ENCODE data around the gene AFF3. TPM values are rescaled to one million over a fixed set of nuclear protein-coding genes. Genes with fewer than 3 reads are reported as not detected.

AFF3 gene
- total and polyA plus RNA-seq, 2 donors (not counting 3 experiments of a cell fraction or from before 2014, with no cell fraction given) = 0.06 to 0.07 TPM

GRCh38 chr2:99663641-99664040 lies 478.7 kb downstream of the AFF3 start:
- no peaks in the 10 kb centered on the region for H3K4me1 ChIP-seq (ENCODE audit: control insufficient read depth, extremely low read depth, insufficient read depth, low read length)
- dilution Hi-C loops (cut with MboI; ENCODE audit: extremely low pct_ligation_motif_present, low sequenced_read_pairs) = no loop called here
- no peaks in the 10 kb centered on the region for H3K36me3 ChIP-seq (ENCODE audit: control insufficient read depth in 2 of 2, extremely low read depth in 1 of 2, insufficient read depth in 2 of 2, low read length in 2 of 2)
- intact Hi-C loops (cut with micrococcal nuclease) = no loop called here
- H3K9me3 ChIP-seq (replicated peaks; ENCODE audit: control insufficient read depth, insufficient read depth, low read length) = no peaks in the 10 kb centered on the region
- no peaks in the 10 kb centered on the region for H4K20me1 ChIP-seq (replicated peaks; ENCODE audit: control insufficient read depth, extremely low read depth, insufficient read depth, low read length)
- ChIA-PET CTCF (no interaction called here), POLR2A (no interaction called here)
- no TSS peak for BruUV-seq (replicated peaks)
- no peak overlapping the region for H3K4me2 ChIP-seq (ENCODE audit: insufficient read depth, low read length)
- no peaks in the 10 kb centered on the region for H3K79me2 ChIP-seq (ENCODE audit: control insufficient read depth, insufficient read depth, low read length)
- DNase-seq (ENCODE audit: low read depth, low spot score) (no peak), FAIRE-seq (no peak)
- no peak overlapping the region for H3K4me3 ChIP-seq (replicated peaks in 1 of 3; ENCODE audit: insufficient read depth in 1 of 3, low read depth in 1 of 3, low read length in 3 of 3)
- H3K27me3 ChIP-seq (ENCODE audit: control insufficient read depth in 2 of 2, insufficient read depth in 2 of 2, low read length in 2 of 2) = no peaks in the 10 kb centered on the region
- H3K9me1 ChIP-seq (replicated peaks; ENCODE audit: control insufficient read depth, extremely low read depth, insufficient read depth, low read length) = no peaks in the 10 kb centered on the region
- no peak for TF ChIP-seq JUN (IDR thresholded peaks at IDR 0.05; ENCODE audit: borderline replicate concordance, insufficient read depth, insufficient read length, low read depth)
- TF ChIP-seq FOS (IDR thresholded peaks at IDR 0.05; ENCODE audit: borderline replicate concordance, insufficient read depth, low read length) = no peak
- no peak for TF ChIP-seq POLR2A (IDR thresholded peaks at IDR 0.05; ENCODE audit: low read depth, low read length)
- TF ChIP-seq POLR2AphosphoS5 (IDR thresholded peaks at IDR 0.05; ENCODE audit: insufficient read depth, low read depth, low read length) = no peak
- TF ChIP-seq, protein P1, sequence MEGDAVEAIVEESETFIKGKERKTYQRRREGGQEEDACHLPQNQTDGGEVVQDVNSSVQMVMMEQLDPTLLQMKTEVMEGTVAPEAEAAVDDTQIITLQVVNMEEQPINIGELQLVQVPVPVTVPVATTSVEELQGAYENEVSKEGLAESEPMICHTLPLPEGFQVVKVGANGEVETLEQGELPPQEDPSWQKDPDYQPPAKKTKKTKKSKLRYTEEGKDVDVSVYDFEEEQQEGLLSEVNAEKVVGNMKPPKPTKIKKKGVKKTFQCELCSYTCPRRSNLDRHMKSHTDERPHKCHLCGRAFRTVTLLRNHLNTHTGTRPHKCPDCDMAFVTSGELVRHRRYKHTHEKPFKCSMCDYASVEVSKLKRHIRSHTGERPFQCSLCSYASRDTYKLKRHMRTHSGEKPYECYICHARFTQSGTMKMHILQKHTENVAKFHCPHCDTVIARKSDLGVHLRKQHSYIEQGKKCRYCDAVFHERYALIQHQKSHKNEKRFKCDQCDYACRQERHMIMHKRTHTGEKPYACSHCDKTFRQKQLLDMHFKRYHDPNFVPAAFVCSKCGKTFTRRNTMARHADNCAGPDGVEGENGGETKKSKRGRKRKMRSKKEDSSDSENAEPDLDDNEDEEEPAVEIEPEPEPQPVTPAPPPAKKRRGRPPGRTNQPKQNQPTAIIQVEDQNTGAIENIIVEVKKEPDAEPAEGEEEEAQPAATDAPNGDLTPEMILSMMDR (IDR thresholded peaks at IDR 0.05; ENCODE audit: extremely low read depth in 1 of 2, insufficient read depth in 1 of 2, low read depth in 1 of 2, low read length in 2 of 2) = no peak
- TF ChIP-seq GATA2 (IDR thresholded peaks at IDR 0.05; ENCODE audit: insufficient read depth, insufficient read length, low read depth, low read length) = no peak
- no peak overlapping the region for H3K27ac ChIP-seq (ENCODE audit: insufficient read depth, low read depth, low read length)
- H3K9ac ChIP-seq (replicated peaks; ENCODE audit: extremely low read depth, insufficient read depth, low read length) = no peak overlapping the region
- no peak overlapping the region for H2AFZ ChIP-seq (ENCODE audit: low read depth, low read length)

- no peak for DNase-seq (ENCODE audit: low read depth, low spot score)
- H3K9ac ChIP-seq (replicated peaks; ENCODE audit: extremely low read depth, insufficient read depth, low read length) = no peak overlapping the region
- no peaks in the 10 kb centered on the region for H3K4me1 ChIP-seq (ENCODE audit: control insufficient read depth, extremely low read depth, insufficient read depth, low read length)
- H2AFZ ChIP-seq (ENCODE audit: low read depth, low read length) = no peak overlapping the region
- FAIRE-seq = no peak
- H3K4me3 ChIP-seq (replicated peaks in 1 of 3; ENCODE audit: insufficient read depth in 1 of 3, low read depth in 1 of 3, low read length in 3 of 3) = no peak overlapping the region
- dilution Hi-C loops (cut with MboI; ENCODE audit: extremely low pct_ligation_motif_present, low sequenced_read_pairs) (no loop called here), intact Hi-C loops (cut with micrococcal nuclease) (no loop called here)
- BruUV-seq (replicated peaks) = no TSS peak
- no peak for TF ChIP-seq MYC (IDR thresholded peaks at IDR 0.05; ENCODE audit: low read depth, low read length)
- no peak for TF ChIP-seq POLR2A (IDR thresholded peaks at IDR 0.05; ENCODE audit: low read depth, low read length)
- TF ChIP-seq FOS (IDR thresholded peaks at IDR 0.05; ENCODE audit: borderline replicate concordance, insufficient read depth, low read length) = no peak
- no peak for TF ChIP-seq EZH2 (IDR thresholded peaks at IDR 0.05; ENCODE audit: borderline replicate concordance, low read depth, low read length, severe bottlenecking)
- TF ChIP-seq JUN (IDR thresholded peaks at IDR 0.05; ENCODE audit: borderline replicate concordance, insufficient read depth, insufficient read length, low read depth) = no peak
- TF ChIP-seq GATA2 (IDR thresholded peaks at IDR 0.05; ENCODE audit: insufficient read depth, insufficient read length, low read depth, low read length) = no peak
- TF ChIP-seq, protein P1 (IDR thresholded peaks at IDR 0.05; ENCODE audit: extremely low read depth in 1 of 2, insufficient read depth in 1 of 2, low read depth in 1 of 2, low read length in 2 of 2) = no peak
- TF ChIP-seq, protein P2, sequence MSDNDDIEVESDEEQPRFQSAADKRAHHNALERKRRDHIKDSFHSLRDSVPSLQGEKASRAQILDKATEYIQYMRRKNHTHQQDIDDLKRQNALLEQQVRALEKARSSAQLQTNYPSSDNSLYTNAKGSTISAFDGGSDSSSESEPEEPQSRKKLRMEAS (IDR thresholded peaks at IDR 0.05; ENCODE audit: insufficient read depth, insufficient read length) = no peak
- TF ChIP-seq POLR2AphosphoS5 (IDR thresholded peaks at IDR 0.05; ENCODE audit: insufficient read depth, low read depth, low read length) = no peak
- no peaks in the 10 kb centered on the region for H3K79me2 ChIP-seq (ENCODE audit: control insufficient read depth, insufficient read depth, low read length)
- no peaks in the 10 kb centered on the region for H3K9me1 ChIP-seq (replicated peaks; ENCODE audit: control insufficient read depth, extremely low read depth, insufficient read depth, low read length)
- ChIA-PET POLR2A (no interaction called here), CTCF (no interaction called here)
- no peaks in the 10 kb centered on the region for H3K9me3 ChIP-seq (replicated peaks; ENCODE audit: control insufficient read depth, insufficient read depth, low read length)
- no peaks in the 10 kb centered on the region for H3K27me3 ChIP-seq (ENCODE audit: control insufficient read depth in 2 of 2, insufficient read depth in 2 of 2, low read length in 2 of 2)
- H3K27ac ChIP-seq (ENCODE audit: insufficient read depth, low read depth, low read length) = no peak overlapping the region
- no peaks in the 10 kb centered on the region for H3K36me3 ChIP-seq (ENCODE audit: control insufficient read depth in 2 of 2, extremely low read depth in 1 of 2, insufficient read depth in 2 of 2, low read length in 2 of 2)
- no peak overlapping the region for H3K4me2 ChIP-seq (ENCODE audit: insufficient read depth, low read length)
- no peaks in the 10 kb centered on the region for H4K20me1 ChIP-seq (replicated peaks; ENCODE audit: control insufficient read depth, extremely low read depth, insufficient read depth, low read length)
Observed at GRCh38 chr2:99662761-99663341, 479.5 kb downstream of the AFF3 start.
